ENCODE results near the gene MRPS2. TPM values are rescaled to one million over a fixed set of nuclear protein-coding genes. Genes with fewer than 3 reads are reported as not detected.

The MRPS2 gene
- total and polyA plus RNA-seq, 2 donors (not counting 3 experiments of a cell fraction or from before 2014, with no cell fraction given) = 50.8 to 231 TPM

GRCh38 chr9:135512904-135513303 lies 12.4 kb downstream of the MRPS2 start:
- no peak overlapping the region for H2AFZ ChIP-seq (ENCODE audit: low read depth, low read length)
- intact Hi-C loops (cut with micrococcal nuclease) = no loop called here
- no peak overlapping the region for H3K9ac ChIP-seq (replicated peaks; ENCODE audit: extremely low read depth, insufficient read depth, low read length)
- no peak overlapping the region for H3K27ac ChIP-seq (ENCODE audit: insufficient read depth, low read depth, low read length)
- no peak overlapping the region for H3K4me2 ChIP-seq (ENCODE audit: insufficient read depth, low read length)
- BruUV-seq (replicated peaks) = no TSS peak
- H4K20me1 ChIP-seq (replicated peaks; ENCODE audit: control insufficient read depth, extremely low read depth, insufficient read depth, low read length) = no peaks in the 10 kb centered on the region
- no peaks in the 10 kb centered on the region for H3K79me2 ChIP-seq (ENCODE audit: control insufficient read depth, insufficient read depth, low read length)
- H3K9me1 ChIP-seq (replicated peaks; ENCODE audit: control insufficient read depth, extremely low read depth, insufficient read depth, low read length) = no peaks in the 10 kb centered on the region
- H3K27me3 ChIP-seq (ENCODE audit: control insufficient read depth in 2 of 2, insufficient read depth in 2 of 2, low read length in 2 of 2) = no peaks in the 10 kb centered on the region
- H3K9me3 ChIP-seq (replicated peaks; ENCODE audit: control insufficient read depth, insufficient read depth, low read length) = no peaks in the 10 kb centered on the region
- peaks cover 13% of the 10 kb centered on the region for H3K4me1 ChIP-seq (ENCODE audit: control insufficient read depth, extremely low read depth, insufficient read depth, low read length)
- FAIRE-seq (no peak), DNase-seq (ENCODE audit: low read depth, low spot score) (no peak)
- TF ChIP-seq, protein P1, sequence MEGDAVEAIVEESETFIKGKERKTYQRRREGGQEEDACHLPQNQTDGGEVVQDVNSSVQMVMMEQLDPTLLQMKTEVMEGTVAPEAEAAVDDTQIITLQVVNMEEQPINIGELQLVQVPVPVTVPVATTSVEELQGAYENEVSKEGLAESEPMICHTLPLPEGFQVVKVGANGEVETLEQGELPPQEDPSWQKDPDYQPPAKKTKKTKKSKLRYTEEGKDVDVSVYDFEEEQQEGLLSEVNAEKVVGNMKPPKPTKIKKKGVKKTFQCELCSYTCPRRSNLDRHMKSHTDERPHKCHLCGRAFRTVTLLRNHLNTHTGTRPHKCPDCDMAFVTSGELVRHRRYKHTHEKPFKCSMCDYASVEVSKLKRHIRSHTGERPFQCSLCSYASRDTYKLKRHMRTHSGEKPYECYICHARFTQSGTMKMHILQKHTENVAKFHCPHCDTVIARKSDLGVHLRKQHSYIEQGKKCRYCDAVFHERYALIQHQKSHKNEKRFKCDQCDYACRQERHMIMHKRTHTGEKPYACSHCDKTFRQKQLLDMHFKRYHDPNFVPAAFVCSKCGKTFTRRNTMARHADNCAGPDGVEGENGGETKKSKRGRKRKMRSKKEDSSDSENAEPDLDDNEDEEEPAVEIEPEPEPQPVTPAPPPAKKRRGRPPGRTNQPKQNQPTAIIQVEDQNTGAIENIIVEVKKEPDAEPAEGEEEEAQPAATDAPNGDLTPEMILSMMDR (IDR thresholded peaks at IDR 0.05; ENCODE audit: extremely low read depth in 1 of 2, insufficient read depth in 1 of 2, low read depth in 1 of 2, low read length in 2 of 2) = no peak
- TF ChIP-seq MYC (IDR thresholded peaks at IDR 0.05; ENCODE audit: low read depth, low read length) (no peak), POLR2AphosphoS5 (IDR thresholded peaks at IDR 0.05; ENCODE audit: insufficient read depth, low read depth, low read length) (no peak), JUN (IDR thresholded peaks at IDR 0.05; ENCODE audit: borderline replicate concordance, insufficient read depth, insufficient read length, low read depth) (no peak), GATA2 (IDR thresholded peaks at IDR 0.05; ENCODE audit: insufficient read depth, insufficient read length, low read depth, low read length) (no peak), FOS (IDR thresholded peaks at IDR 0.05; ENCODE audit: borderline replicate concordance, insufficient read depth, low read length) (no peak), POLR2A (IDR thresholded peaks at IDR 0.05; ENCODE audit: low read depth, low read length) (no peak), EZH2 (IDR thresholded peaks at IDR 0.05; ENCODE audit: borderline replicate concordance, low read depth, low read length, severe bottlenecking) (no peak)
- TF ChIP-seq, protein P2, sequence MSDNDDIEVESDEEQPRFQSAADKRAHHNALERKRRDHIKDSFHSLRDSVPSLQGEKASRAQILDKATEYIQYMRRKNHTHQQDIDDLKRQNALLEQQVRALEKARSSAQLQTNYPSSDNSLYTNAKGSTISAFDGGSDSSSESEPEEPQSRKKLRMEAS (IDR thresholded peaks at IDR 0.05; ENCODE audit: insufficient read depth, insufficient read length) = no peak
- dilution Hi-C loops (cut with MboI; ENCODE audit: extremely low pct_ligation_motif_present, low sequenced_read_pairs) = no loop called here
- POLR2A ChIA-PET = no interaction called here
- CTCF ChIA-PET = interaction anchor here (1.0 kb wide), 1 partner anchor 8 kb away, joined by 5 read pairs; no protein-coding TSS in a partner anchor
- H3K4me3 ChIP-seq (replicated peaks in 1 of 3; ENCODE audit: insufficient read depth in 1 of 3, low read depth in 1 of 3, low read length in 3 of 3) = no peak overlapping the region
- no peaks in the 10 kb centered on the region for H3K36me3 ChIP-seq (ENCODE audit: control insufficient read depth in 2 of 2, extremely low read depth in 1 of 2, insufficient read depth in 2 of 2, low read length in 2 of 2)

All from endothelial cell of umbilical vein (primary cell).